A549 (cell line): ENCODE results near the gene TTYH2.
"Not testable (repeated sequence)": the region's sequence is repeated elsewhere in the genome, so short reads cannot be mapped to it uniquely, and the experiment has no call there.

Source experiments
- KDM5A ChIP-seq: fragments of 200-600 bp; sonication (generic); IDR thresholded peaks from 2 replicates; pipeline ENCODE4 v1.6.1; 2016; ENCODE audit warnings: antibody characterized with exemption, mild to moderate bottlenecking
- POLR2A ChIP-seq: IDR thresholded peaks from 2 replicates; pipeline ENCODE4 v1.6.1; 2012; ENCODE audit warnings: mild to moderate bottlenecking, low read length
- POLR2AphosphoS2 ChIP-seq: conservative IDR thresholded peaks from 2 replicates; pipeline ENCODE4 v1.6.1; 2012; ENCODE audit warnings: low read length, improper control_type of control experiment, inconsistent platforms
- RAD21 ChIP-seq, 2 experiments: fragments of >200 bp in 1 of 2; sonication (Bioruptor Twin) in 1 of 2; formaldehyde crosslinking in 1 of 2; IDR thresholded peaks in 1 of 2; conservative IDR thresholded peaks in 1 of 2; 2 replicates in 1 of 2; 3 replicates in 1 of 2; pipeline ENCODE4 v1.6.1; 2012 to 2018; ENCODE audit warnings: inconsistent platforms in 1 of 2
- RNF2 ChIP-seq: fragments of 200-600 bp; sonication (generic); IDR thresholded peaks from 2 replicates; pipeline ENCODE4 v1.6.1; 2016; ENCODE audit warnings: low read depth, mild to moderate bottlenecking, antibody characterized with exemption, moderate library complexity, borderline replicate concordance
- ZC3H11A ChIP-seq: fragments of 450-650 bp; IDR thresholded peaks from 2 replicates; pipeline ENCODE4 v1.6.1; 2014; ENCODE audit warnings: antibody characterized with exemption, mild to moderate bottlenecking
- TF ChIP-seq, protein P1 (sequence below): fragments of >200 bp; sonication (Bioruptor Twin); formaldehyde crosslinking; IDR thresholded peaks from 3 replicates; pipeline ENCODE4 v1.5.1; 2016
- TF ChIP-seq, protein P2 (sequence below): IDR thresholded peaks from 2 replicates; pipeline ENCODE4 v1.6.1; 2012; ENCODE audit warnings: low read depth, borderline replicate concordance
- TF ChIP-seq, protein P3 (sequence below): fragments of 200-600 bp; sonication (generic); IDR thresholded peaks from 2 replicates; pipeline ENCODE4 v1.6.1; 2016; ENCODE audit warnings: antibody characterized with exemption, mild to moderate bottlenecking, moderate library complexity

DNA sequence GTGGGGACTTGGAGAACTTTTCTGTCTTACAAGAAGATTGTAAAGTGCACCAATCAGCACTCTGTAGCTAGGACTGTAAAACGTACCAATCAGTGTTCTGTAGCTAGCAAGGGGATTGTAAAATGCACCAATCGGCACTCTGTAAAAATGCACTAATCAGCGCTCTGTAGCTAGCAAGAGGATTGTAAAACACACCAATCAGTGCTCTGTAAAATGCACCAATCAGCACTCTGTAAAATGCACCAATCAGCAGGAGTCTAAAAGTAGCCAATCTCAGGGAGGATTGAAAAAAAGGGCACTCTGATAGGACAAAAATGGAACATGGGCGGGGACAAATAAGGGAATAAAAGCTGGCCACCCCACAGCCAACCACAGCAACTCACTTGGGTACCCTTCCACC, 53.7 kb downstream of the TTYH2 start:
- TF ChIP-seq, protein P1, sequence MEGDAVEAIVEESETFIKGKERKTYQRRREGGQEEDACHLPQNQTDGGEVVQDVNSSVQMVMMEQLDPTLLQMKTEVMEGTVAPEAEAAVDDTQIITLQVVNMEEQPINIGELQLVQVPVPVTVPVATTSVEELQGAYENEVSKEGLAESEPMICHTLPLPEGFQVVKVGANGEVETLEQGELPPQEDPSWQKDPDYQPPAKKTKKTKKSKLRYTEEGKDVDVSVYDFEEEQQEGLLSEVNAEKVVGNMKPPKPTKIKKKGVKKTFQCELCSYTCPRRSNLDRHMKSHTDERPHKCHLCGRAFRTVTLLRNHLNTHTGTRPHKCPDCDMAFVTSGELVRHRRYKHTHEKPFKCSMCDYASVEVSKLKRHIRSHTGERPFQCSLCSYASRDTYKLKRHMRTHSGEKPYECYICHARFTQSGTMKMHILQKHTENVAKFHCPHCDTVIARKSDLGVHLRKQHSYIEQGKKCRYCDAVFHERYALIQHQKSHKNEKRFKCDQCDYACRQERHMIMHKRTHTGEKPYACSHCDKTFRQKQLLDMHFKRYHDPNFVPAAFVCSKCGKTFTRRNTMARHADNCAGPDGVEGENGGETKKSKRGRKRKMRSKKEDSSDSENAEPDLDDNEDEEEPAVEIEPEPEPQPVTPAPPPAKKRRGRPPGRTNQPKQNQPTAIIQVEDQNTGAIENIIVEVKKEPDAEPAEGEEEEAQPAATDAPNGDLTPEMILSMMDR, result not testable (repeated sequence)
- TF ChIP-seq POLR2A; KDM5A; RNF2; RAD21 (conservative IDR thresholded peaks at IDR 0.05 in 1 of 2, IDR thresholded peaks at IDR 0.05 in 1 of 2); POLR2AphosphoS2; ZC3H11A: not testable (repeated sequence)
- TF ChIP-seq, protein P2, sequence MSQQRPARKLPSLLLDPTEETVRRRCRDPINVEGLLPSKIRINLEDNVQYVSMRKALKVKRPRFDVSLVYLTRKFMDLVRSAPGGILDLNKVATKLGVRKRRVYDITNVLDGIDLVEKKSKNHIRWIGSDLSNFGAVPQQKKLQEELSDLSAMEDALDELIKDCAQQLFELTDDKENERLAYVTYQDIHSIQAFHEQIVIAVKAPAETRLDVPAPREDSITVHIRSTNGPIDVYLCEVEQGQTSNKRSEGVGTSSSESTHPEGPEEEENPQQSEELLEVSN, result not testable (repeated sequence)
- TF ChIP-seq, protein P3, sequence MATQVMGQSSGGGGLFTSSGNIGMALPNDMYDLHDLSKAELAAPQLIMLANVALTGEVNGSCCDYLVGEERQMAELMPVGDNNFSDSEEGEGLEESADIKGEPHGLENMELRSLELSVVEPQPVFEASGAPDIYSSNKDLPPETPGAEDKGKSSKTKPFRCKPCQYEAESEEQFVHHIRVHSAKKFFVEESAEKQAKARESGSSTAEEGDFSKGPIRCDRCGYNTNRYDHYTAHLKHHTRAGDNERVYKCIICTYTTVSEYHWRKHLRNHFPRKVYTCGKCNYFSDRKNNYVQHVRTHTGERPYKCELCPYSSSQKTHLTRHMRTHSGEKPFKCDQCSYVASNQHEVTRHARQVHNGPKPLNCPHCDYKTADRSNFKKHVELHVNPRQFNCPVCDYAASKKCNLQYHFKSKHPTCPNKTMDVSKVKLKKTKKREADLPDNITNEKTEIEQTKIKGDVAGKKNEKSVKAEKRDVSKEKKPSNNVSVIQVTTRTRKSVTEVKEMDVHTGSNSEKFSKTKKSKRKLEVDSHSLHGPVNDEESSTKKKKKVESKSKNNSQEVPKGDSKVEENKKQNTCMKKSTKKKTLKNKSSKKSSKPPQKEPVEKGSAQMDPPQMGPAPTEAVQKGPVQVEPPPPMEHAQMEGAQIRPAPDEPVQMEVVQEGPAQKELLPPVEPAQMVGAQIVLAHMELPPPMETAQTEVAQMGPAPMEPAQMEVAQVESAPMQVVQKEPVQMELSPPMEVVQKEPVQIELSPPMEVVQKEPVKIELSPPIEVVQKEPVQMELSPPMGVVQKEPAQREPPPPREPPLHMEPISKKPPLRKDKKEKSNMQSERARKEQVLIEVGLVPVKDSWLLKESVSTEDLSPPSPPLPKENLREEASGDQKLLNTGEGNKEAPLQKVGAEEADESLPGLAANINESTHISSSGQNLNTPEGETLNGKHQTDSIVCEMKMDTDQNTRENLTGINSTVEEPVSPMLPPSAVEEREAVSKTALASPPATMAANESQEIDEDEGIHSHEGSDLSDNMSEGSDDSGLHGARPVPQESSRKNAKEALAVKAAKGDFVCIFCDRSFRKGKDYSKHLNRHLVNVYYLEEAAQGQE, result not testable (repeated sequence)
